H1 (cell line): ENCODE data around the gene MATK. TPM values are rescaled to one million over a fixed set of nuclear protein-coding genes. Genes with fewer than 3 reads are reported as not detected.

Source experiments
- CTCF ChIA-PET: fragments of 300-600 bp; sonication (Branson Sonifier 250); formaldehyde crosslinking; loops from one replicate; lab custom pipeline; 2021; ENCODE audit not compliant: partially characterized antibody; lab: Charles Lee
- POLR2A ChIA-PET: fragments of 300-600 bp; sonication (Branson Sonifier 250); formaldehyde crosslinking; loops from one replicate; lab custom pipeline; 2021; ENCODE audit warnings: inconsistent platforms; ENCODE audit not compliant: partially characterized antibody; lab: Charles Lee
- DNase-seq, 2 experiments: peaks; one replicate each; pipeline versions ENCODE4 v3.0.0 to v3.0.0-alpha.2; 2010 to 2022; ENCODE audit warnings: low spot score in 2 of 2, low read depth in 1 of 2, mixed read lengths in 1 of 2
- FAIRE-seq: peaks from 2 replicates; lab custom pipeline; 2011; peaks lifted over from hg19 to GRCh38; lab: Jason Lieb, UNC
- H2AFZ ChIP-seq: 2 replicates; pipeline ENCODE4 v1.8.1; 2012; ENCODE audit warnings: low read length, inconsistent platforms
- H2AK5ac ChIP-seq: 2 replicates; pipeline ENCODE4 v1.6.1; 2013; ENCODE audit warnings: low read depth, low read length
- H2BK120ac ChIP-seq: replicated peaks from 2 replicates; pipeline ENCODE3; 2013; ENCODE audit warnings: low read depth, low read length, inconsistent platforms
- H2BK12ac ChIP-seq: 2 replicates; pipeline ENCODE4 v1.6.1; 2013; ENCODE audit warnings: low read depth, low read length
- H2BK15ac ChIP-seq: 2 replicates; pipeline ENCODE4 v1.6.1; 2013; ENCODE audit warnings: low read length
- H2BK20ac ChIP-seq: 2 replicates; pipeline ENCODE4 v1.6.1; 2013; ENCODE audit warnings: low read length
- H2BK5ac ChIP-seq: 2 replicates; pipeline ENCODE4 v1.6.1; 2013; ENCODE audit warnings: low read depth, low read length
- H3K14ac ChIP-seq: 2 replicates; pipeline ENCODE4 v1.6.1; 2013; ENCODE audit warnings: inconsistent platforms; ENCODE audit not compliant: insufficient read length
- H3K18ac ChIP-seq: 2 replicates; pipeline ENCODE4 v1.6.1; 2013; ENCODE audit warnings: low read length; ENCODE audit errors: extremely low read depth
- H3K23ac ChIP-seq: 2 replicates; pipeline ENCODE4 v1.6.1; 2013; ENCODE audit warnings: inconsistent platforms; ENCODE audit not compliant: insufficient read length
- H3K23me2 ChIP-seq: 2 replicates; pipeline ENCODE4 v1.6.1; 2013; ENCODE audit warnings: low read depth, low read length
- H3K27ac ChIP-seq: 2 replicates; pipeline ENCODE4 v1.6.1; 2011; ENCODE audit warnings: low read depth, low read length, inconsistent platforms
- H3K27me3 ChIP-seq, 4 experiments: replicated peaks in 1 of 4; 1 replicate in 1 of 4; 2 replicates in 3 of 4; pipeline versions ENCODE4 v1.6.1 to v1.8.1; 2011 to 2013; ENCODE audit warnings: low read length in 3 of 4, mild to moderate bottlenecking in 3 of 4, inconsistent platforms in 2 of 4, mixed read lengths in 2 of 4, moderate library complexity in 1 of 4; ENCODE audit not compliant: control insufficient read depth in 3 of 4, insufficient read depth in 3 of 4; ENCODE audit errors: extremely low read depth in 1 of 4
- H3K36me3 ChIP-seq, 4 experiments: 2 replicates each; pipeline versions ENCODE4 v1.6.1 to v1.8.1; 2011 to 2013; ENCODE audit warnings: mild to moderate bottlenecking in 4 of 4, low read length in 3 of 4, moderate library complexity in 2 of 4, control low read depth in 1 of 4, inconsistent platforms in 1 of 4; ENCODE audit not compliant: insufficient read depth in 4 of 4, control insufficient read depth in 2 of 4
- H3K4ac ChIP-seq: replicated peaks from 2 replicates; pipeline ENCODE3; 2013; ENCODE audit warnings: low read length, low read depth, mixed read lengths, inconsistent platforms; ENCODE audit not compliant: insufficient read length
- H3K4me1 ChIP-seq, 4 experiments: replicated peaks in 1 of 4; 1 replicate in 1 of 4; 2 replicates in 3 of 4; pipeline versions ENCODE4 v1.6.1 to v1.8.1; 2011 to 2013; ENCODE audit warnings: low read length in 3 of 4, inconsistent platforms in 2 of 4, mixed read lengths in 1 of 4; ENCODE audit not compliant: insufficient read depth in 4 of 4, control insufficient read depth in 3 of 4
- H3K4me2 ChIP-seq, 2 experiments: 2 replicates each; pipeline versions ENCODE4 v1.6.1 to v1.8.1; 2011 to 2013; ENCODE audit warnings: low read depth in 2 of 2, low read length in 2 of 2, control low read depth in 1 of 2, inconsistent platforms in 1 of 2, mild to moderate bottlenecking in 1 of 2; ENCODE audit not compliant: insufficient read depth in 1 of 2
- H3K4me3 ChIP-seq, 4 experiments: fragments of 200-600, 300-600 bp in 1 of 4; sonication (generic), shearing (Covaris generic), sonication (Bioruptor Twin) in 1 of 4; 2 replicates each; pipeline versions ENCODE4 v1.5.1 to v1.8.1; 2011 to 2016; ENCODE audit warnings: low read length in 4 of 4, low read depth in 3 of 4, control low read depth in 2 of 4, inconsistent platforms in 2 of 4, mild to moderate bottlenecking in 2 of 4, mixed read lengths in 1 of 4, moderate library complexity in 1 of 4; ENCODE audit not compliant: insufficient read depth in 2 of 4; ENCODE audit errors: extremely low read depth in 1 of 4
- H3K56ac ChIP-seq: replicated peaks from 2 replicates; pipeline ENCODE3; 2013; ENCODE audit warnings: low read depth, mild to moderate bottlenecking, mixed read lengths, low read length, inconsistent platforms; ENCODE audit not compliant: insufficient read length
- H3K79me1 ChIP-seq: 2 replicates; pipeline ENCODE4 v1.6.1; 2013; ENCODE audit warnings: low read depth, low read length, control low read depth
- H3K79me2 ChIP-seq, 2 experiments: 2 replicates each; pipeline versions ENCODE4 v1.6.1 to v1.8.1; 2012 to 2013; ENCODE audit warnings: low read length in 2 of 2, mild to moderate bottlenecking in 2 of 2, inconsistent platforms in 1 of 2; ENCODE audit not compliant: insufficient read depth in 2 of 2, control insufficient read depth in 1 of 2
- H3K9ac ChIP-seq, 4 experiments: replicated peaks in 1 of 4; 1 replicate in 1 of 4; 2 replicates in 3 of 4; pipeline versions ENCODE4 v1.6.1 to v1.8.1; 2011 to 2013; ENCODE audit warnings: low read depth in 3 of 4, low read length in 3 of 4, control low read depth in 2 of 4, mild to moderate bottlenecking in 2 of 4, moderate library complexity in 2 of 4, inconsistent platforms in 1 of 4; ENCODE audit errors: extremely low read depth in 1 of 4
- H3K9me3 ChIP-seq, 2 experiments: 2 replicates each; pipeline versions ENCODE4 v1.6.1 to v1.8.1; 2012 to 2013; ENCODE audit warnings: mild to moderate bottlenecking in 2 of 2, moderate library complexity in 2 of 2, control low read depth in 1 of 2, inconsistent platforms in 1 of 2, low read depth in 1 of 2, low read length in 1 of 2, mixed read lengths in 1 of 2; ENCODE audit not compliant: insufficient read depth in 2 of 2
- H4K20me1 ChIP-seq, 2 experiments: replicated peaks in 1 of 2; 2 replicates each; pipeline versions ENCODE3 to v1.8.1; 2011 to 2013; ENCODE audit warnings: inconsistent platforms in 2 of 2, low read length in 2 of 2, mild to moderate bottlenecking in 1 of 2; ENCODE audit not compliant: insufficient read depth in 2 of 2, control insufficient read depth in 1 of 2
- H4K5ac ChIP-seq: 2 replicates; pipeline ENCODE4 v1.6.1; 2013; ENCODE audit warnings: low read length, low read depth, mixed read lengths, inconsistent platforms; ENCODE audit not compliant: insufficient read length
- H4K8ac ChIP-seq: 2 replicates; pipeline ENCODE4 v1.8.0; 2013; ENCODE audit warnings: mild to moderate bottlenecking, moderate library complexity, low read length, inconsistent platforms; ENCODE audit not compliant: insufficient read depth; ENCODE audit errors: extremely low read depth
- H4K91ac ChIP-seq: replicated peaks from 2 replicates; pipeline ENCODE3; 2013; ENCODE audit warnings: low read length, mixed read lengths, inconsistent platforms; ENCODE audit not compliant: insufficient read length
- BCL11A ChIP-seq, 2 experiments: IDR thresholded peaks; one replicate each; pipeline ENCODE4 v1.6.1; 2011; ENCODE audit warnings: low read depth in 2 of 2, low read length in 2 of 2, mild to moderate bottlenecking in 2 of 2
- BRCA1 ChIP-seq: IDR thresholded peaks from 2 replicates; pipeline ENCODE4 v1.6.1; 2012; ENCODE audit warnings: low read depth, low read length, improper control_type of control experiment
- CEBPB ChIP-seq: IDR thresholded peaks from 2 replicates; pipeline ENCODE4 v1.6.1; 2012; ENCODE audit warnings: low read depth, low read length
- CHD2 ChIP-seq: IDR thresholded peaks from 2 replicates; pipeline ENCODE4 v1.6.1; 2012; ENCODE audit warnings: low read length, improper control_type of control experiment
- EGR1 ChIP-seq: IDR thresholded peaks from 2 replicates; pipeline ENCODE4 v1.6.1; 2011; ENCODE audit warnings: low read depth, low read length, borderline replicate concordance
- KDM1A ChIP-seq: fragments of 200-600, 300-600 bp; sonication (generic); IDR thresholded peaks from 2 replicates; pipeline ENCODE4 v1.7.1; 2016; ENCODE audit warnings: mild to moderate bottlenecking, low read length, borderline replicate concordance
- MAFK ChIP-seq: IDR thresholded peaks from 2 replicates; pipeline ENCODE4 v1.6.1; 2012; ENCODE audit warnings: low read depth, mild to moderate bottlenecking, improper control_type of control experiment, low read length
- RFX5 ChIP-seq: IDR thresholded peaks from 2 replicates; pipeline ENCODE4 v1.6.1; 2011; ENCODE audit warnings: low read depth, low read length, improper control_type of control experiment, borderline replicate concordance
- USF2 ChIP-seq: IDR thresholded peaks from 2 replicates; pipeline ENCODE4 v1.6.1; 2011; ENCODE audit warnings: low read length, improper control_type of control experiment
- WGBS, 2 experiments: shearing (Covaris generic) in 1 of 2; methylation state at CpG; one replicate each; pipeline versions ENCODE4 v1.1.6 to v1.1.7; 2013 to 2015; ENCODE audit warnings: low lambda C conversion rate in 2 of 2, mixed read lengths in 2 of 2, inconsistent platforms in 1 of 2, low coverage in 1 of 2, missing lambda C conversion rate in 1 of 2; ENCODE audit not compliant: insufficient replicate concordance in 2 of 2, insufficient coverage in 1 of 2, insufficient read length in 1 of 2; ENCODE audit errors: extremely low coverage in 1 of 2, missing lambda C conversion rate in 1 of 2; 5-methylcytosine and 5-hydroxymethylcytosine counted together
- polyA plus RNA-seq, 7 experiments: library from polyadenylated mRNA; depleted of rRNA in 3 of 7; stranded (reverse) in 5 of 7; unstranded in 2 of 7; fragments of >200 nt in 5 of 7; fragments of 200-250 nt in 2 of 7; gene quantifications; 1 replicate in 5 of 7; 2 replicates in 1 of 7; 4 replicates in 1 of 7; pipeline versions ENCODE4 v1.2.1 to v1.2.3, GENCODE V29; 2011 to 2013; ENCODE audit warnings: missing spikeins in 2 of 7, mixed read lengths in 2 of 7
- total RNA-seq: library from RNA; stranded (reverse); fragmentation: NEBNext Ultra II Directional; extraction: Animal tissue kit (Norgen Biotek cat#: 25700); gene quantifications from 2 replicates; pipeline ENCODE4 v1.2.1, GENCODE V29; 2021

MATK gene
- total and polyA plus RNA-seq, 2 of the 8 experiments (the other 6 are each of a cell fraction or from before 2014, with no cell fraction given) = 20.5 to 21.4 TPM

DNA sequence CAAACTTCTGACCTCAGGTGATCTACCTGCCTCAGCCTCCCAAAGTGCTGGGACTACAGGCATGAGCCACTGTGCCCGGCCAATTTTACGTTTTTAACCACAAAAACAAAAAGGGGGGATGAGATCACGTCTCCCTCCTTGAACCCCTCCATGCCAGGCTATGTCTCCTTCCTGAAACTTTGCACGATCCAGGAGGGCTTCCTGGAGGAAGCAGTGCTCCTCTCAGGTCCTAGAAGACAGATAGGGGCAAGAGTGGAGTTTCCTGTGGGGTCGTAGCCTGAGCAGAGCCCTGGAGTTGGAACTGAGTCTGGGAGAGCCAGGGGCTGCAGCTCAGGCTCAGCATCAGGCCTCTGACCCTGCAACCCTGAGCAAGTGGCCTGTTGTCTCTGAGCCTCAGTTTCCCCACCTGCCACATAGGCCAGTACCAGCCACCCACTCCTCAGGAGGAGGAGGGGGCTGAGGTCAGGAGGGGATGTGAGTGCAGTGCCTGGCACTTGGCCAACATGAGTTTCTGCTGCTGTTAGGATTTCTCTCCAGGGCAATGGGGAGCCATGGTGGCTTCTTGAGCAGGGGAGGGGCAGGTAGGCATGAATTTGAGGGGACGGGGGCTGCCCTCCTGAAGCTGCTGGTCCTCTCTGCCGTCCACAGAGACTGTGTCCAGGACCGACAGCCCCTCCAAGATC is 40.7 kb downstream of the MATK start:
- no peak overlapping the region for H2BK120ac ChIP-seq
- DNase-seq = no peak
- H3K79me1 ChIP-seq = no peaks in the 10 kb centered on the region
- H4K5ac ChIP-seq = no peak overlapping the region
- H2BK15ac ChIP-seq = no peak overlapping the region
- H2BK20ac ChIP-seq = no peak overlapping the region
- FAIRE-seq = no peak
- no peaks in the 10 kb centered on the region for H3K27me3 ChIP-seq
- H4K91ac ChIP-seq = no peak overlapping the region
- H3K9me3 ChIP-seq = no peaks in the 10 kb centered on the region
- H3K4me3 ChIP-seq = no peak overlapping the region
- ChIA-PET CTCF (no interaction called here), POLR2A (no interaction called here)
- H3K4me2 ChIP-seq = no peak overlapping the region
- no peak for TF ChIP-seq USF2
- no peak for TF ChIP-seq RFX5
- no peak for TF ChIP-seq CEBPB
- no peak for TF ChIP-seq BRCA1
- no peak for TF ChIP-seq BCL11A (IDR thresholded peaks at IDR 0.05; ENCODE audit: low read depth in 2 of 2, low read length in 2 of 2)
- TF ChIP-seq KDM1A = peak; percentile 49; the same call in 1 of the 2 replicates
- no peak for TF ChIP-seq MAFK
- no peak for TF ChIP-seq CHD2
- no peak for TF ChIP-seq EGR1
- H2BK5ac ChIP-seq = no peak overlapping the region
- no peak overlapping the region; a peak in 1 of 7 replicates for H3K9ac ChIP-seq
- H2BK12ac ChIP-seq = no peak overlapping the region
- H3K18ac ChIP-seq = no peak overlapping the region
- no peak overlapping the region for H3K4ac ChIP-seq
- H2AFZ ChIP-seq = no peak overlapping the region
- H3K14ac ChIP-seq = no peak overlapping the region
- WGBS, 2 experiments = 81% methylated on average over 7 of the region's 8 CpGs; no CpG with 5 or more reads in 1 of the 2 experiments
- H3K27ac ChIP-seq = no peak overlapping the region
- H3K79me2 ChIP-seq = no peaks in the 10 kb centered on the region
- no peak overlapping the region for H3K23ac ChIP-seq
- no peak overlapping the region for H2AK5ac ChIP-seq
- H3K36me3 ChIP-seq = peaks cover 0 to 12% (median 6%) of the 10 kb centered on the region in 4 experiments; a peak in 3 of 8 replicates
- H3K56ac ChIP-seq = no peak overlapping the region
- no peak overlapping the region for H4K8ac ChIP-seq
- no peaks in the 10 kb centered on the region for H3K23me2 ChIP-seq
- no peaks in the 10 kb centered on the region for H3K4me1 ChIP-seq
- H4K20me1 ChIP-seq = peaks cover 0 to 5% of the 10 kb centered on the region in 2 experiments
